ENCODE measurements around the gene CAMK1D. TPM values are rescaled to one million over a fixed set of nuclear protein-coding genes. Genes with fewer than 3 reads are reported as not detected.
"Not testable (repeated sequence)": the region's sequence is repeated elsewhere in the genome, so short reads cannot be mapped to it uniquely, and the experiment has no call there.

CAMK1D gene
- total RNA-seq, 1 experiment from 2014 or later: 1.1 TPM

DNA sequence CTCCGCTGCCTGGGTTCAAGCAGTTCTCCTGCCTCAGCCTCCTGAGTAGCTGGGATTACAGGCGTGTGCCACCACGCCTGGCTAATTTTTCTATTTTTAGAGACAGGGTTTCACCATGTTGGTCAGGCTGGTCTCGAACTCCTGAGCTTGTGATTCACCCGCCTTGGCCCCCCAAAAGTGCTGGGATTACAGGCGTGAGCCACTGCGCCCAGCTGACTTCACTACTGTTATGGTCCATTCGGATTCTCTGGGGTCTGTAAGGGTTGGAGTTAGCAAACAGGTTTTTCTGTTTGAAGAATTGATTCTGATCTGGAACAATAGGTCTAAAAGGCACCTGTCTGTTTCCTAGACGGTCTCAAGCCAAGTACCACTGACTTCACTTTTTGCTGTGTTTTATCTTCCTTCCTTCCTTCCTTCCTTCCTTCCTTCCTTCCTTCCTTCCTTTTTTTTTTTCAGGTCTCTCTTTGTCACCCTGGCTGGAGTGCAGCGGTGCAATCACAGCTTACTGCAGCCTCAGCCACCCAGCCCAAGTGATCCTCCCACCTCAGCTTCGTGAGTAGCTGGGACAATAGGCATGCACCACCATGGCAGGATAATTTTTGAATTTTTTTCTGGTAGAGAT, 192.2 kb downstream of the CAMK1D start:
- Histone ChIP-seq H3K4me3 (no peak overlapping the region), H3K4me1 (no peaks in the 10 kb centered on the region), H3K36me3 (no peaks in the 10 kb centered on the region), H3K27ac (no peak overlapping the region), H3K9me3 (replicated peaks) (no peaks in the 10 kb centered on the region), H3K27me3 (no peaks in the 10 kb centered on the region)
- no peak for DNase-seq

DNA sequence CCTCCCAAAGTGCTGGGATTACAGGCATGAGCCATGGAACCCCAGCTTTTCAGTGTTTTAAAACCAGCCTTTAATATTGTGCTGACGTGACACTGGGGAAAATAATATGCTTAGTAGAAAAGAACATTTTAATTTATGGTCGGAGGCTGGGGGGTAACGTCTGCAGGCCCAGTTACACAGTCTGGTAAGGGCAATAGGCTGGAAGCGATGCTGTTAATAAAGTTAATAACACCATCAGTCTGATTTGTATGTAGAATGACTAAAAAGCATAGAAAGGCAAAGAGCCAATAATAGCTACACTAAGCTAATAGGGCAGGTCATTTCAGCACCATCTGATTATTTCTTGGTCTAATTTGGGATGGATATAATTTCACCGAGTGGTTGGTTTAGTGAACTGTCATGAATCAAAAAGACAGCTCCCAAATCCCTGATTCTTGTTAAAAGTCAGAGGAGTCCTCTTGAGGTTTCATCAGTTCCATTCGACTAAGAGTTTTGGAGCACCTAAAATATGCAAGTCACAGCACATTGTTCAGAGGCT, 192.9 kb downstream of the CAMK1D start:
- H3K4me3 ChIP-seq: no peak overlapping the region
- no peak overlapping the region for H3K27ac ChIP-seq
- DNase-seq: no peak
- H3K4me1 ChIP-seq: no peaks in the 10 kb centered on the region
- H3K9me3 ChIP-seq (replicated peaks): no peaks in the 10 kb centered on the region
- no peaks in the 10 kb centered on the region for H3K27me3 ChIP-seq
- no peaks in the 10 kb centered on the region for H3K36me3 ChIP-seq

DNA sequence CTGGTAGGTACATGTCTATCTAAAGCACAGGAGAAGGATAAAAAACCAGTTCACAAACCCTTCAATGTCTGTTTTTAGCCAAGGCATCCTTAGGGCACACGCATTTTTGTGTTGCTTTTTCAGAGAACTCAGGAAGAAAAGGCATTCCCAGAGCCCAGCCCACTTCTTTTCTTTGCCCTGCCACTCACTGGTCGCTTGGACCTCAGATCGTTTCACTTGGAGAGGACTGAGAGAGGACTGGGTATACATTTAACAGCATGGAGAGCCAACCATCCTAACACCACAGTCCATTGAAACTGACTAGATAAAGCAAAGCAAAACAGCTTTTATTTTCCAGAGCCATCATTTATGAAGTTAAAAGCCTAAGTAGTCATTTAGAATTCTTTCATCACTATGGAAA, 194.2 kb downstream of the CAMK1D start:
- no peaks in the 10 kb centered on the region for H3K27me3 ChIP-seq
- no peaks in the 10 kb centered on the region for H3K4me1 ChIP-seq
- no peaks in the 10 kb centered on the region for H3K9me3 ChIP-seq (replicated peaks)
- H3K4me3 ChIP-seq: no peak overlapping the region
- no peak for DNase-seq
- H3K36me3 ChIP-seq: no peaks in the 10 kb centered on the region
- H3K27ac ChIP-seq: no peak overlapping the region

DNA sequence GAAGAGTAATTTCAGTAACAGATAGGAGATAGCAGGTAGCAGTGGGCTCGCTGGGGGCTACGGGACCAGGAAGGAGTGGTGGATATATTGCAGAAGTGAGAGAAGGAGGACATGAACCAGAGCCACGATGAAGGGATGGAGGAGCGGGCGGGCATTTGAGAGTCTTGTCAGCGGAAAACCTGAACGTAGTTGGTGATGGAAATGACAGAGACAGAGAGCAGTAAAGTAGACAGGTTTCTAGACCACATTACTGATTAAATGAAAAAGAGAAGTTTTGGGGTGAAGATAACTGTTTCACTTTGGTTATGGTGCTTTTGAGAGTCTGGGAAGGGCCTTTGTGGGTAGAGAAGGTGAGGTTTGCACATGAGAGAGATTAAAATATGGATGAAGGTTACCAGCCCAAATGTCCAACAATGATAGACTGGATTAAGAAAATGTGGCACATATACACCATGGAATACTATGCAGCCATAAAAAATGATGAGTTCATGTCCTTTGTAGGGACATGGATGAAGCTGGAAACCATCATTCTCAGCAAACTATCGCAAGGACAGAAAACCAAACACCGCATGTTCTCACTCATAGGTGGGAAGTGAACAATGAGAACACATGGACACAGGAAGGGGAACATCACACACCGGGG, 196.9 kb downstream of the CAMK1D start:
- H3K27me3 ChIP-seq; H3K4me1 ChIP-seq; DNase-seq; H3K9me3 ChIP-seq (replicated peaks); H3K36me3 ChIP-seq; H3K4me3 ChIP-seq; H3K27ac ChIP-seq: not testable (repeated sequence)

DNA sequence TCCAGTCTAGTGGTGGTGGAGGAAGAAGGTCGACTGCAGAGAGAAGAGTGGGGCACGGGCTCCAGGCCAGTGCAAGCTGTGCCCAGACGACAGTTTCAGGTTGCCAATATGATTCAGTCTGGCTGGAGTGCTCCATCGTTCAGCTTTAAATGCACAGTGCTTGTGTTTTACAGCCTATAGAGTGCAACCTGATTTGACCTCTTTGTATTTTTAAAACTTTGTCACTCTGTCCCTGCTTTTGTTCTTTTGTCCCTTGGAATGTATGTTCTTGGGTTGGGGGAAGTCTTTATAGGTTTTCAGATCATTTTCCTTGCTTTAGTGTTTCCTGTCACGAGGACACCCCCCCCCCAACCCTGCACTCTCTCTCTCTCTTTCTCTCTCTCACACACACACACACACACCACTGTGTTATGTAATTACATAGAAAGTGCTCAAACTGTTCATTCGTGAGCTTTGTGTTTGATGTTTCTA, 198.0 kb downstream of the CAMK1D start:
- Histone ChIP-seq H3K27me3 (no peaks in the 10 kb centered on the region), H3K9me3 (replicated peaks) (no peaks in the 10 kb centered on the region), H3K36me3 (no peaks in the 10 kb centered on the region), H3K27ac (no peak overlapping the region), H3K4me1 (no peaks in the 10 kb centered on the region), H3K4me3 (no peak overlapping the region)
- DNase-seq: no peak

DNA sequence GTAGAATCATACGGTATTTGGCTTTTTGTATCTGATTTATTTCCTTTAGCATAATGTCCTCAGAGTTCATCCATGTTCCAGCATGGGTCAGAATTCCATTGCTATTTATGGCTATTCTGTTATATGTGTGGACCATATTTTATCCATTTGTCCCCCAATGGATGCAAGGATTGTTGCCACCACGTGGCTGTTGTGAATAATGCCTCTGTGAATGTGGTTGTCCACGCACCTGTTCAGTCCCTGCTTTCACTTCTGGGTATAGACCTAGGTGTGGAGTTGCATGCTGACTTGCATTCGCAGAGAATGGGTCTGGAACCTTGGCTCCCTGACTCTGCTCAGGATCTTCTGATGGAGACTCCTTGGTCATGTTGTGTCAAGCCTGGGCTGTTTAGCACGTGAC, 199.9 kb downstream of the CAMK1D start:
- Histone ChIP-seq H3K4me1 (no peaks in the 10 kb centered on the region), H3K4me3 (no peak overlapping the region), H3K36me3 (no peaks in the 10 kb centered on the region), H3K9me3 (replicated peaks) (no peaks in the 10 kb centered on the region), H3K27me3 (no peaks in the 10 kb centered on the region), H3K27ac (no peak overlapping the region)
- DNase-seq: peak in 1 of 2 experiments; percentile 17

DNA sequence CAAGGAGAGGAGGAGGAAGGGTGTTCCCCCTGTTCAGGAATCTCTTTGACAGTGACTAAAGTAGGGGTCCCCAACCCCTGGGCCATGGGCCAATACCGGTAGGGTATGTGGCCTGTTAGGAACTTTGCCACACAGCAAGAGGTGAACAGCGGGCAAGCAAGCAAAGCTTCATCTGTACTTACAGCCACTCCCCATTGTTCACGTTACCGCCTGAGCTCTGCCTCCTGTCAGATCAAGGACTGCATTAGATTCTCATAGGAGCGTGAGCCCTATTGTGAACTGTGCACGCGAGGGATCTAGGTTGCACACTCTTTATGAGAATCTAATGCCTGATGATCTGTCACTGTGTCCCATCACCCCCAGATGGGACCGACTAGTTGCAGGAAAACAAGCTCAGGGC, 201.6 kb downstream of the CAMK1D start:
- Histone ChIP-seq H3K27ac (no peak overlapping the region), H3K27me3 (no peaks in the 10 kb centered on the region), H3K9me3 (replicated peaks) (no peaks in the 10 kb centered on the region), H3K4me1 (no peaks in the 10 kb centered on the region), H3K4me3 (no peak overlapping the region), H3K36me3 (no peaks in the 10 kb centered on the region)
- DNase-seq: no peak

DNA sequence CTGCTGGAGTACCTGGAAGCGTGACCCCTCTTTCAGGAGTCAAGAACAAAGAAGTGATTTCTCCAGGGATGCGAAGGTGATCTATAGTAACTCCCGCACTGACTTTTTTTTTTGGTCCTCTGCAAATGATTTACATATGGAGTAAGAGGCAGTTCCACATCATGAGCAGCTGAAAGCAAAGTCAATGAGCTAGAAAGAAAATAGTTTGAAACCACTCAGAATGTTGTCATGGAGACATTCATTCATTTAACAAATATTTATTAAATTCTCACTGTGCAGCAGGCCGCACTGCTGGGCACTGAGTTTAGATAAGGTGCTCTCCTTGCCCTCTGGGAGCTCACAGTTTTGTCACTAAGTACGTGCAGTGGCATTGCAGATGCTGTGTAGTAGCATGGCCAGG, 206.7 kb downstream of the CAMK1D start:
- H3K27ac ChIP-seq: no peak overlapping the region
- H3K4me3 ChIP-seq: no peak overlapping the region
- H3K27me3 ChIP-seq: no peaks in the 10 kb centered on the region

DNA sequence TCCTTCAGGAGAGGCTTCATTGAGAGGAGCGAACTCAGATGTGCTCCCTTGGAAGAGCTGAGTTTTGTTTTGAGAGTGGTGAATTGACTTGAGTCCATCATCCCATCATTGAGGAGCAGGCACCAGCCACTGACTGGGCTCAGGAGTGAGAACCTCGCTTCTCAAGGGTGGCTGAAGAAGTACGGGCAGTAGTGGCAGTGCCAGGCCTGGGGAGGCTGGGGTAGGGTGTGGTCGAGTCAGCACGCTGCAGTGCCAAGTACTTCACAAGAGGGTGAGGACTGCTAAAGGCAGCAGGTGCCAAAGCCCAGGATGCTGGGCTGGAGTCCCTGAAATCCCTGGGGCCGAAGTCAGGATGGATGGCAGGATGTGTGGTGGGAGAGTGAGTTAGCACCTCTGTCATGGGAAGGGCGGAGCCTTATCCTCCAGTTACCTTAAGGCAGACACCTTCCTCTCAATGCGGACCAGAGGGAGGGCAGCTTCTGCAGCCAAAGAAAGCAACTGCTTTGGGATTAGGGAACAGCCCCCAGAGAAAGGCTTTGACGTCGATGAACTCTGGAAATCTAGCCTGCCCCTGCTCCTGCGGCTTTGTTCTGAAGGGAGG, 210.3 kb downstream of the CAMK1D start:
- DNase-seq: no peak
- no peaks in the 10 kb centered on the region for H3K27me3 ChIP-seq
- no peaks in the 10 kb centered on the region for H3K4me1 ChIP-seq
- H3K4me3 ChIP-seq: no peak overlapping the region
- no peaks in the 10 kb centered on the region; the same call in 1 of the 2 replicates for H3K36me3 ChIP-seq
- H3K9me3 ChIP-seq (replicated peaks): no peaks in the 10 kb centered on the region
- no peak overlapping the region for H3K27ac ChIP-seq

More for the DNA sequence above, 206.7 kb downstream of the CAMK1D start:
- Histone ChIP-seq H3K36me3 (no peaks in the 10 kb centered on the region), H3K4me1 (no peaks in the 10 kb centered on the region), H3K9me3 (replicated peaks) (no peaks in the 10 kb centered on the region)
- DNase-seq: no peak

DNA sequence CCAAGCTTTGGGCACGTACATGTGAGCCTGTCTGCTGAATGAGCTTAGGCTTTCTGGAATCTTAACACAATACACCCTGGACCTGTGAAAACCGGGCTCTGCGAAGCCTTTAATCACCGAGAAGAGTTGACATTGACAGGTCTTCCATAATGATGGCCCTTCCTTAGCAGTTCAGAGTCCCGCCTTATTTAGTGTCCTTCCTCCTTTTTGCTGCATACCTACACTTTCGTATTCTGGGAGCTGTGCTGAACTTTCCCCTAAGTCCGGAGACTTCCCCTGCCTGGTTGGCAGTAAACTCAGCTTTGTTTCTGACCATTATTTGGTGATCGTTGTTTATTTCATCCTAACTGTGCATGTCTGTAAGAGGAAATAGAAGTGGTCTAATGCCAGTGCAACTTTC, 212.0 kb downstream of the CAMK1D start:
- Histone ChIP-seq H3K27me3 (no peaks in the 10 kb centered on the region), H3K4me3 (no peak overlapping the region), H3K4me1 (no peaks in the 10 kb centered on the region), H3K36me3 (no peaks in the 10 kb centered on the region; the same call in 1 of the 2 replicates), H3K27ac (no peak overlapping the region), H3K9me3 (replicated peaks) (no peaks in the 10 kb centered on the region)
- no peak for DNase-seq

DNA sequence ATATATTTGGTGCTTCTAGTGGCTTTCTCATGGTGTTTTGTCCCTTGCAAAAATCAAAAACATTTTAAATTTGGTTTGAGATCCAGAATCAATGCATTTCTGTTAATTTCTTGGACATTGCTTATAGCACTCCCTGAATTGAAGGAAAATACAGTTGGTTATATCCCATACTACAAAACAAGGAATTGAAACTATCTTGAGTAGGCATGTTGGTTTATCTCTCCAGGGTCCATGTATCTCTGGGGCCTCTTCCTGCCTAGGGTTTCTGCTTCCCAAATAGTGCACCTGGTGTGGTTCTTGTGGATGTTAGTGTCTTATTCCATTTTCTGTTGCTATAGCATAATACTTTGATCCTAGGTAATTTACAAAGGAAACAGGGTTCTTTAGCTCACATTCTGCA, 212.4 kb downstream of the CAMK1D start:
- no peaks in the 10 kb centered on the region for H3K27me3 ChIP-seq
- H3K9me3 ChIP-seq (replicated peaks): no peaks in the 10 kb centered on the region
- H3K4me1 ChIP-seq: no peaks in the 10 kb centered on the region
- H3K36me3 ChIP-seq: no peaks in the 10 kb centered on the region; the same call in 1 of the 2 replicates
- DNase-seq: no peak
- no peak overlapping the region for H3K4me3 ChIP-seq
- H3K27ac ChIP-seq: no peak overlapping the region

DNA sequence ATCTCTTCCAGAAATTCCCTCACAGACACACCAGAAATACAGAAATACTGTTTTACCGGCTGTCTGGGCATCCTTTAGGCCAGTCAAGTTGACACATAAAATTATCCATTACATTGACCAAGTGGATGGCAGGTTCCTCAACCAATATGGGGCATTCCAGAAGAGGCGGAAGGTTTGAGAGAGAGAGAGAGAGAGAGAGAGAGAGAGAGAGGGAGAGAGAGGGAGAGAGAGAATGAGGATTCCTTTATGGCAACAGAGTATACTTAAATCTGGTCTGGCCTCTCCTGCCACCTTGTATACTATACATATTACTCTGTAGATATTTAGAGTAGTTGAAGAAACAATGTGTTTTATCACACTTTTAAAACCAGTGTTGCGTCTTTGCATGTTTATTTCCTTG, 214.1 kb downstream of the CAMK1D start:
- no peaks in the 10 kb centered on the region; the same call in 1 of the 2 replicates for H3K36me3 ChIP-seq
- no peaks in the 10 kb centered on the region for H3K27me3 ChIP-seq
- H3K9me3 ChIP-seq (replicated peaks): no peaks in the 10 kb centered on the region
- no peak for DNase-seq
- H3K4me3 ChIP-seq: no peak overlapping the region
- H3K27ac ChIP-seq: no peak overlapping the region
- no peaks in the 10 kb centered on the region for H3K4me1 ChIP-seq

DNA sequence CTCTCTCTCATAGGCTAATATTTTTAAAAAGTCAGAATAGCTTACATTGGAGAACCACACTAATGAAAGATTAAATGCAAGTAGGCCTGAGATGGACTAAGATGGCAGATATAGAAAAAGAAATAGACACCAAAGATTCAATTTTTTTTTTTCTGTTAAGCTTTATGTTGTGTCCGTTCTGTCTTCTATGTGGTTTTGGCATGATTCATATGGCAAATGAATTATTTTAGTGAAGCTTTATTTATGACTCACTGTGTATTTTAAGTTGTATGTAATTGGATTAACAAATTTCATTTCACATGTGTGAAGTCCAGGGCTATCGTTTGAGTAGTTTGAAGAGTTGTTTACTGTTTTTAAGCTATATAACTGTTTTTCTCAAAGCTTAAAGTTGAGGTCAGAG, 214.8 kb downstream of the CAMK1D start:
- H3K36me3 ChIP-seq: no peaks in the 10 kb centered on the region; the same call in 1 of the 2 replicates
- no peak overlapping the region for H3K27ac ChIP-seq
- DNase-seq: no peak
- no peak overlapping the region for H3K4me3 ChIP-seq
- H3K4me1 ChIP-seq: no peaks in the 10 kb centered on the region
- no peaks in the 10 kb centered on the region for H3K27me3 ChIP-seq
- no peaks in the 10 kb centered on the region for H3K9me3 ChIP-seq (replicated peaks)

DNA sequence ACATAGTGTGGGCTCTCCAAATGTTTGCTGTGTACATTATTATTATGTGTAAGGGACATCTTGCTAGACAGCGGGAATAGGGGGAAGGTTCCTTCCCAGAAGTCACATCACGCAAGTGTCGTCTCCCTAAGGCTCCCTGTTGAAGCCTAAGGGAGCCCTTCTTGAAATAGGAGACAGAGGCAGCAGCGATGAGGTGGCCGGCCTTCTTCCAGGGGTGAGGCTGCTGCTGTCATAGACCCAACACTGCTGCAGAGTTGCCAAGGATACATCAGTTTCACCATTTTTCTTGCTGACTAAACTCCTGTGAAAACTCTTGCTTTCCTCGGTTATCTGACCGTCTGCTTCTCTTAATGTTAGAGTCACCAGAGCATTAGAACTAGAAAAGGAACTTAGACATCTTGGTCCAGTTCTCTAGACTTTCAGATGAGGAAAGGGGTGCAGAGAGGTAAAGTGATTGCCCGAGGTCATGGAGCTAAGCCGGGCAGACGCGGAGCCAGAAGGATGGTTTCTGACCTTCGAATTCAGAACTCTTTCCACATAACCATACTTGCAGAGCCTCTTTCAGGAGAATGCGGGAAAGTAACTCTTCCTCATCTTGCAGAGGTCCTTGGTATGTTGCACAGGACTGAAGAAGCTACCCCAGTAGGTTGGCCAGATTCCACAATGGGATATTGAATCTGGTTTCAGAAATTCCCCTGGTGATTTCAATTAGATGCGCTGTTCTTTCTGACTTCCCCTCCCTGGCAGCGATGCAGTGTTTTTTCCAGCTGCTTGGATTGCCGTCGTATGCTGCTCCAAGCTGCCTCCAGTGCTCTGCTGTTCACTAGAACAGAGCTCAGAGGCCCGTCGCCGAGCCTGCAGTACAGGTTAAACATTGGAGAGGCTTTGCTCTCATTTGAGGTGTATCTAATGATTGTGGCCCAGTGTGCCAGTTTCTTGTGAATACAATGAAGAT, 217.1 kb downstream of the CAMK1D start:
- no peaks in the 10 kb centered on the region; the same call in 1 of the 2 replicates for H3K36me3 ChIP-seq
- H3K9me3 ChIP-seq (replicated peaks): no peaks in the 10 kb centered on the region
- H3K27ac ChIP-seq: no peak overlapping the region
- no peaks in the 10 kb centered on the region for H3K27me3 ChIP-seq
- H3K4me3 ChIP-seq: no peak overlapping the region
- H3K4me1 ChIP-seq: no peaks in the 10 kb centered on the region
- DNase-seq: no peak

All from SJCRH30 (cell line).